GM19240 (cell line): ENCODE results near the gene SLC22A23.

ENCODE experiments used
- DNase-seq: peaks from one replicate; pipeline ENCODE4 v3.0.0; 2011; ENCODE audit warnings: low spot score; ENCODE audit not compliant: insufficient read length

Gene SLC22A23

GRCh38 chr6:3456898-3457709, at the start of gene SLC22A23:
TSS of gene SLC22A23 (minus strand) at chr6:3457050. CDS start at chr6:3456559, 491 bp downstream.
- peak; percentile 64 for DNase-seq

DNA sequence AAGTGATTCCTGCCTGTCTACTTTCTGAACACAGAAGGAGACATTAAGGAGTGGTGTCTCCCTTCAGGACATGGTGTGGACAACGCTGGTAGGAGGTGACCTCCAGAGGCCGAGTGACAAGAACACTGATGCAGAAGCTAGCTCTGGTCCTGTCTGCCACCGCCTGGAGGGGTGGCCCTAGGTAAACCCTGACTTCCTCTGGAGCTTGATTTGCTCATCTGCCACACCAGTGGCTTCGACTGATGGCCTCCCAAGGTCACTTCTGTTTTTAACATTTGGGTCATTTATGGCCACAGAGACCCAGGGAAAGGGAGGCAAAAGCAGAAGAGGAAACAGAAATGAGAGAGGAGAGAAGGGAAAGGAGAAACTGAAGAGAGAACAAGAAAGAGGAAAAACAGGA, 49.4 kb upstream of the SLC22A23 start:
- DNase-seq, result no peak

DNA sequence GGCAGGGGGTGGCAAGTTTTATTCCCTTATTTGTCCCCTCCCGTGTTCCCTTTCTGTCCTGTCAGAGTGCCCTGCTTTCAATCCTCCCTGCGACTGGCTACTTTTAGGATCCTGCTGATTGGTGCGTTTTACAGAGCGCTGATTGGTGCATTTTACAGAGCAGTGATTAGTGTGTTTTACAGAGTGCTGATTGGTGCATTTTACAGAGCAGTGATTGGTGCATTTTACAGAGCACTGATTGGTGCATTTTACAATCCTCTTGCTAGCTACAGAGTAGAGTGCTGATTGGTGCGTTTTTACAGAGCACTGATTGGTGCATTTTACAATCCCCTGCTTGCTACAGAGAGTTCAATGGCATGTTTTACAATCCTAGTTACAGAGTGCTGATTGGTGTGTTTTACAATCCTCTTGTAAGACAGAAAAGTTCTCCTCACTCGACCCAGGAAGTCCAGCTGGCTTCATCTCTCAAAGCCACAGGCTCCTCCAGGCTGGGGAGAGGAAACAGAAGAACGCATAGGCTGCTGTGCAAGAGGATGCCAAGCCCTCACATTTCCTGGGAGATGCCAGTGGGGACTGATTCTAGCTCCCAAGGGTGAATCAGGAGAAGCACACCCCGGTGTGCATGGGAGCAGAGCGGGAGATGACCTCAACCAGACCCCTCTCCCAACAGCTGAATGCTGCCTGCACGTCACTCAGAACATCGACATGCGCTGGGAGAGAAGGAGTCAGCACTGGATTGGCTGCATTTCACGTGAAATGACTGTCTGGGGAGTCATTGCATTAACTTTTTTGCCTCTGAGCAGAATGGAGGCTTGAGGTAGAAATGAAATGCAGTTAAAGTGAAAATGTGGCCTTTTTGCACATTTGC, 48.3 kb upstream of the SLC22A23 start:
- DNase-seq, result no peak

DNA sequence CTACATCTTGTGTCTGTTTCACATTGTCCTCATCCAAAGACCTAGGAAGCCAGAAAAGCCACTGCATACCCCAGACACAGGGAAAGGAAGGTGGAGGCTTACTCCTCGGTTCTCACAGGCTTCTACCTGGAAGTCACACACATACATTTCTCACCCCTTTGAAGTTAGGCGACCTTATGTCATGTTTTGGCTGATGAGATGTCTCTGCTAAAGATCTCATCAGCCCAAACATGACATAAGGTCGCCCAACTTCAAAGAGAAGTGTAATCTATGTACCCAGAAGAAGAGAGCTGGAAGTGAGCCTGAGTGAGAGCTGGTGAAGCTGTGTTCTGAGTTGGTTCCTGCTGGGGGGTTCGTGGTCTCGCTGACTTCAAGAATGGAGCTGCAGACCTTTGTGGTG, 47.5 kb upstream of the SLC22A23 start:
- DNase-seq, result no peak

- no peak for DNase-seq
Observed at GRCh38 chr6:3501826-3502500, 45.1 kb upstream of the SLC22A23 start.

DNA sequence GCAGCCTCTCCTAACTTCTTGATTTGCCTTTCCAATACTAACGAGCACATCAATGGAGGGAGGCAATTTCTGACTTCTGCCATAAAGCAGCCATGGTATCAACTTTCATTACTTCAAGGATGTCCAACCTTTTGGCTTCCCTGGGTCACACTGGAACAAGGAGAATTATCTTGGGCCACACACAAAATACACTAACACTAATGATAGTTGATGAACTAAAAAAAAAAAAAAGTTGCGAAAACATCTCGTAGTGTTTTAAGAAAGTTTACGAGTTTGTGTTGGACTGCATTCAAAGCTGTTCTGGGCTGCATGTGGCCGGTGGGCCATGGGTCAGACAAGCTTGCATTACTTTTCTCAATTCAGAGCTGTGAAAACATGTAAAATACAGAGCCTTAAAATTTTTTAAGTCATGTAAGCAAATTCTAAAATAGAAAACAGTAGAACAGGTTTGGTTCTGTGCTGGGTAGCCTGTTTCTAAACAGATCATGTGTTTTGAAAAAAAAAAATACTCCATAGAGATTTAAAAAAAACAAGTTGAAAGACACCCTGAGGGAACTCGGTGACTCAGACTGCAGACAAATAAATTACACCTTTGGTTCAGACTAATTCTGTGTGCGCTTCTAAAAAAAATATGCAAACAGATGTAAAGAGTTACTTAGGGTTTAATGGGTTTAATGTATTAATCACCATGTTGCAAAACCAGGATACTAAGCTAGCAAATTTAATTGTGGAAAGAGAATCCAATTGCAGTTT, 43.6 kb upstream of the SLC22A23 start:
- DNase-seq, result no peak

DNA sequence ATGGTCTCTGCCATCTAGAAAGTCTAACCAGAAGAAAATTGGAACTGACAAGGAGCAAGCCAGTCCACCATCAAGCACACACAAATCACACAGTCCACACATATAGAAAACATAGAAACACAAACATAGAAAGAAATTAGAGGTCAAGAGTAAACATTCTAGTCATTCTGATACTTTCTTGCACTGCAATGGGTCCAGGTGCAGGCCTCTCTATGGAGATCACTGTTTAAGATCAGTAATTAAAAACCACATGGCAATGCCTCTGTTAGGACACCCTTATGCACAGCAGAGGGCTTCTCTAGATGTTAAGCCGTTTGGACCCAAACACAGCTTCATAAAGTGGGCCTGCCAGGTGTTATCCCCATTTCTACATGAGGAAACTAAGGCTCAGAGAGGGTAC, 42.8 kb upstream of the SLC22A23 start:
- peak; percentile 8 for DNase-seq

- no peak for DNase-seq
Observed at GRCh38 chr6:3496395-3496794, 39.5 kb upstream of the SLC22A23 start.

- no peak for DNase-seq
Observed at GRCh38 chr6:3494391-3495100, 37.7 kb upstream of the SLC22A23 start.

DNA sequence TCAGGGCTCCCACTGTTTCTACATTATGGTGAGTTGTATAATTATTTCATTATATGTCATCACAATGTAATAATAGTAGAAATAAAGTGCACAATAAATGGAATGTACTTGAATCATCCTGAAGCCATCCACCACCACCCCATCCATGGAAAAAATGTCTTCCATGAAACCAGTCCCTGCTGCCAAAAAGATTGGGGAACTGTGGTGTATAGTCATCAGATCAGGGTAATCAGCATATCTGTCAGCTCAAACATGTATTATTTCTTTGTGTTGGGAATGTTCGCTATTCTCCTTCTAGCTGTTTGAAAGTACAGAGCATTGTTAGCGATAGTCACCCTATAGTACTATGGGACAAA, 33.8 kb upstream of the SLC22A23 start:
- DNase-seq, result no peak

DNA sequence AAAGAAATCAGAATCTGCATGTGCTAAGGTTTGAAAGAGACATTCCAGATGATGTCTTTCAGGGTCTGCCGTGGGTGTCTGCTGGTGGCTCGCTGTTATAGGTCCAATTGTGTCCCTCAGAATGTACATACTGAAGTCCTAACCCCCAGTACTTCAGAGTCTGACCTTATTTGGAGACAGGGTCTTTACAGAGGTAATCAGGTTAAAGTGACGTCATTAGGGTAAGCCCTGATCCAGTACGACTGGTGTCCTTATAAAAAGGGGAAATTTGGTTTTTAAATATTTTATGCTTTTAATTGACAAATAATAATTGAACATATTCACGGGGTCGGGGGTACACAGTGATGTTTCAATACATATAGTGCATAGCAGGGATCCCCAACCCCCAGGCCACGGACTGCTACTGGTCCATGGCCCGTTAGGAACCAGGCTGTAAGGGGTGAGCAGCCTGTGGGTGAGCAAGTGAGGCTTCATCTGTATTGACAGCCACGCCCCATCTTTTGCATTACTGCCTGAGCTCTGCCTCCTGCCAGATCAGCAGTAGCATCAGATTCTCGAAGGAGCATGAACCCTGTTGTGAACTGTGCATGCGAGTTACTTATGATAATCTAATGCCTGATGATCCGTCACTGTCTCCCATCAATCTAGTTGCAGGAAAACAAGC, 33.2 kb upstream of the SLC22A23 start:
- DNase-seq, result no peak

DNA sequence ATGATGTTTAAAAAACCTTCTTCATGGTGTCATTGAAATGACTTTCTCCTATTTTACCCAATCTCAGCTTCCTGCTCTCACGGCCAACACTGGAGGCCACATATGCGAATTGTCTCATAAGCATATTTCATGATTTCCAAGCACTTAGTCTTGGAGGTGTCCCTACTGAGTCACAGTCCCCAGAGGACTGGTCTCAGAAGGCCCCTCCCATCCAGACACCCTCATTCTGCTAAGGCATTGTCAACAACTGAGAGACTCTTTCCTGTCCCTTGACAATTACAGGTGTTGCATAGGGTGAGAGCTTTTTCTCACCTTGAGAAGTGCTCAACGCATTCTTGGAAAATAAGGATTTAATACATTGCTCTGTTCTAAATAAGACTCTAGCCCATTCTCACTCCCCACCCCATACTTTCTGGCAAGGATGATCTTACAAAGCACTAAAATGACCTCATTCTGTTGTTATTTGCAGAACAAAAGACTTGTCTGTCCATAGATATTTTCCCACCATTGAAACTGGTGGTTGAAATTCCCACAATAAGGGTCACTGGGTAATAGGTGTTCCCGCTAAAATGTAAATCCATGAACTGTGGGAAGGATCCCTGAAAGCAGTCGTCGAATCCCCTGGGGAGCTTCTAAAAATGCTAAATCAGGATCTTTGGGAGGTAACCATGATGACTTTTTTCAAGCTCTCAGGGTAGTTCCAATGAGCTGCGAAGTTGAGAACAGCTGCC, 32.3 kb upstream of the SLC22A23 start:
- DNase-seq, result no peak

DNA sequence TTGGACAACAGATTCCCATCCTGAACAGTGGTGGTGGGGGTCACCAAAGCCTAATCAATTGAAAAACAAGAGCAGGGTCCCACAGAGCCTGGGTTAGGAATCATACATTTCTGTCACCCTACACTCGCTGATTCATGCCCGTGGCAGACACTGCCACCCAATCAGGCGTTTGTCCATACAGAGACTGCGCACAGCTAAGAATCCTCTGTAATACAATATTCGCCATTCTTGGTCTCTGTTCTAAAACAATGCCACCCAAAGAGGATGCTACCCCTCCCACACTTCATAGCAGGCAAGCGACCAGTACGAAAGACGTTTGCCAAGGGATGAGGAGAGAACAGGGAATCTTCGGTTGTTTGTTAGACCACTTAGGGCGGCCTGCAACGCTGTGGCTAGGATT, 28.1 kb upstream of the SLC22A23 start:
- DNase-seq, result no peak

GRCh38 chr6:3484192-3484591, 27.3 kb upstream of the SLC22A23 start:
- no peak for DNase-seq

GRCh38 chr6:3483675-3484074, 26.8 kb upstream of the SLC22A23 start:
- DNase-seq, result no peak

DNA sequence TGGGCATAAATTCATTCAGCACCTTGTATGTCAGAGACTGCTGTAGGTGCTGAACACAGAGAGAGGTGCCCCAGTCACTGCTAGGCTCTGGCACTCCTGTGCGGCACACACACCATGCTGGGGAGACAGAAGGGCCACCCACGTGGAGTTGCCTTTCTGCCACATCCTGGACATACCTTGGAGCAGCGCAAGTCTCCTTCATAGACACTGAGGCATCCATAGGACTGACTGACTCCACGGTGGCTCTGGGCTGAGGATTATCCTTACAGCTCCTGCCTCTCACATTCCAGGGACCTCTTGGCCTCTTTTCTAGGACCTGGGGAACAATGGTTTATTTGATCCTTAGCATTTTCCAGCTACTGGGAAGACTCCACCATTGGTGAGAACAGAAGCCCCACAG, 26.0 kb upstream of the SLC22A23 start:
- no peak for DNase-seq

- no peak for DNase-seq
Observed at GRCh38 chr6:3481640-3482039, 24.8 kb upstream of the SLC22A23 start.

- DNase-seq, result no peak
Observed at GRCh38 chr6:3480009-3480408, 23.2 kb upstream of the SLC22A23 start.

- DNase-seq, result no peak
Observed at GRCh38 chr6:3473773-3474172, 16.9 kb upstream of the SLC22A23 start.
